Measurements from ENCODE around the gene SNX5.
A peak's percentile ranks its signal among the peaks of the same experiment; 100 is the strongest.

The SNX5 gene

DNA sequence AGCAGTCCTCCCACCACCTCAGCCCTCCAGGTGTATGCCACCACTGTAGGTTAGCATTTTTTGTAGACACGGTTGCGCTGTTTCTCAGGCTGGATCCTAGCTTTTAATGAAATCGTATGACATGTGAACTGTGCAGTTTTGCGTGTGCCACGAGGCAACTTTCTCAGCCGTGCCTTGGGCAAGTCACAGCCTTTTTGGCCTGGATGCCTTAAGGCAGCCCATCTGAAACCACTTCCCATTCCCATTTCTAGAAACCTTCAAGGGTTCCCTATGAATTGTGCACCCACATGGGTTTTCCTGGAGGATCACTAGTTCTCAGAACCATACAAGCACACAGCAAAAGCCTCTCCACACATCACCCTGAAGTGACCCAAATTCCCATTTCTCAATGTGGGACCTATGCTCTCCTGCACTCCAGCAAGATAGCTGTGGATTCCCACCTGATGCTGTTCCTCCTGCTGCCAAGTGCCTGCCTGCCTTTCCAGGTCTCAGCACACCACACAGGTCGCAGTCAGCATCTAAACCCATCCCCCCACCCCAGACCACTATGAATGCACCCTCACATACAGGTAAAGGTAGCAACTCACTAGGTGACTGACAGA lies 28.9 kb downstream of the SNX5 start:
- no peak for DNase-seq

DNA sequence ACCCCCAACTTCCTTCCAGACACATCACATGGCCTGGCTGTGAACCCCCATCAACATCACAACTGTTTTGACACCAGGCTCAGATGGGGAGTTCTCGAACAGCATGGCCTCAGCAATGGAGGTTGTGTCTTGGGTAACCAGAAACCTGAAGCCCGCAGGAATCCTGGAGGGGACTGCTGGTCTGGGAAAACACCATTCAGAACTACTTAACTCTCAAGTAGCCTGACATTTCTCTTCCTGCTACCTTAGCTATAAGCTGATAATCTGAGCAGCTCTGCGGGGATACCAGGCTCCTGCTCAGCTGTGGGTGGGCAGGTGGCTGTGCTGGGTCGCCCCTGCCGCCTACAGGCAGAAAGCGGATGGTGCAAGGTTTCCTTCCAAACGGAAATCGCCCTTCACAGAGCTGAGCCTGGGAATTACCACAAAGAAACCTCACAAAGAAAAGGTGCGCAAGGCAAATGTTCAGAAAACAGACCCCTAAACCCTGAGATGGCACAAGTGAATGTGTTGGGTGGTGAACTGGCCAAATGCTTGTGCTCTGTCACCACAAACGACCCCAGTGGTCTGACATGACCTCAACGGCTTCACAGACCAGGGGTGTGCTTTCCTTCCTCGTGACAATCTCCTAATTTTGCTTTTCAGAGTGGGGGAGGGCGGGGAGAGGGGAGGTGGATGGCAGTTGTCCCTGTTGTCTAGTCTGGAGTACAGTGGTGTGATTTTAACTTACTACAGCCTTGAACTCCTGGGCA lies 29.5 kb downstream of the SNX5 start:
- peak in 1 of 4 experiments; percentile 31 for DNase-seq

DNA sequence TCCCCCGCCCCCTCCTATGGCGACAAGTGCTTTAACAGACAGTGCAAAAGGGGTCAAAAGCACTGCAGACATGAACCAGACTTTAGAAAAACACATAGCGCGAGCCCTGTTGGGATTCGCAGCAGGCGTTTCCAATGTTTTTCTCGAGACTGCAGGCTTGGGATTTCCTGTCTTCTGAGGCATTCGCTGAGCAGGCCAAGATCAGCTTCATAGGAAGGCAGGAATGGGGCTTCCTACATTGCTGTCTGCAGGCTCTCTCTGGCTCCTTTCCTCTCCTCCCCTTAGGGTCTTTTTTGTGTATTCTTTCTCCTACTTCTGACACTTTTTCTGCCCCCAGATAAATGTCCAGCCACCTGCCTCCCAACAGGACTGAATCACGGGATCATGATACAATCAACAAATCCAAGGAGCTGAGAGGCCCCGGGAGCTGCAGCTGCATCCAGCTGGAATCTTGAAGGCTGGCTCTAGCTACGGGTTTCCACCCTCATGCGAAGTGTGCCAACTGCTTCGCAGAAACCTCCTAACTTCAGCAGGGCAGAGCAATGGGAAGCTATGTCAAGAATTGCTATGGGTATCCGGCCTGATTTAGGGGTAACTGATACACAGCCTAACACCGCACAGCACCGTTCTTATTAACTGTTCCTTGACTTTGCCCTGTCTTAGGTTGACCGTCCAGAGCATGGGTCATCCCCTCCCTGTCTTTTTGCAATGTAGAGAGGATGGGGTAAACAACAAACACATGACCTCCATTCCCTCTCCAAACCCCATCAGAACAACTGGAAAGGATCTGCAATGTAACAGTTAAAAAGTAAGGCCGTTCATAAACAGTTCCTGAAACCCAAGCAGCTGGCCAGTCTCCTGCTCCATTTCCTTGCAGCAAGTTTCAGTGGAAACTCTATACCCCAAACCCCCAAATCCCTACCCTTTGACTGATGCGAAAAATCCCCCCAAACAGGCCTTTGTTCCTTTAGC lies 31.5 kb downstream of the SNX5 start:
- no peak for DNase-seq

DNA sequence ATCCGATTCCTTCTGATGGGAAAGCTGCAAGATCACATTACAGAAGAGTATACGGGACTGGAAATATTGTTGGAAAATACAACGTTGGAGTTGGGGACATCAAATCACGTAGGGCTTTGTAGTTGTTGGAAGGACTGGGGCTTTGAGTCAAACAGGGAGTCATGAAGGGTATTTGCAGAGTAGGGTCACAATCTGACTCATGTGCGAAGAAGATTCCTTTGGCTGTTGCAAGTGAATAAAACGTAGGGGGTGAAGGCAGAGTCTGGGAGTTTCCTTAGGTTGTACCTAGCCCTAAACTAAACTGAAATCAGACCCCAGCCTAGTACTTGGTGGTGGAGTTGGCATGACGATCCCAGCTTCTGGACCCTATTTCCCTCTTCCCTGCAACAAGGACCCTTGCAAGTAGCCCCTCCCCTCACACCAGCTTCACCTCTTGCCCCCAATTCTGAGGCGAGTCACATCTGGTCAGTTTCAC lies 32.3 kb downstream of the SNX5 start:
- no peak for DNase-seq

GRCh38 chr20:17935761-17936160 lies 32.8 kb downstream of the SNX5 start:
- DNase-seq = no peak

DNA sequence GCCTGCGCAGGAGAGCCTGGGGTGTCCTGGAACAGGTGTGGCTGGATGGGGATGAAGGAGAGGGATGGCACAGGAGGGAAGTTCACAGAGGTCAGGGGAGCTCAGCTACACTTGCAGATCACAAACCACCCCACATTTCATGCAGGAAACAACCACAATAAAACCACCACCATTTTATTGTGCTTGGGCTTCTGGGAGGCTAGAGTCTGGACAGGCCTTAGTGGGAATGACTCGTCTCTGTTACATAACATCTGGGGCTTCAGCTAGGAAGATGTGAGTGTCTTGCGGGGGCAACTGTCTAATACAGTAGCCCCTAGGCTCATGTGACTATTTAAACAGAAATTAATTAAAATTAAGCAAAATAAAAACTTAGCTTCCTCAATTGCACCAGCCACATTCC lies 33.4 kb downstream of the SNX5 start:
- no peak for DNase-seq

- no peak for DNase-seq
These were observed 34.3 kb downstream of the SNX5 start for GRCh38 chr20:17934141-17934862.

DNA sequence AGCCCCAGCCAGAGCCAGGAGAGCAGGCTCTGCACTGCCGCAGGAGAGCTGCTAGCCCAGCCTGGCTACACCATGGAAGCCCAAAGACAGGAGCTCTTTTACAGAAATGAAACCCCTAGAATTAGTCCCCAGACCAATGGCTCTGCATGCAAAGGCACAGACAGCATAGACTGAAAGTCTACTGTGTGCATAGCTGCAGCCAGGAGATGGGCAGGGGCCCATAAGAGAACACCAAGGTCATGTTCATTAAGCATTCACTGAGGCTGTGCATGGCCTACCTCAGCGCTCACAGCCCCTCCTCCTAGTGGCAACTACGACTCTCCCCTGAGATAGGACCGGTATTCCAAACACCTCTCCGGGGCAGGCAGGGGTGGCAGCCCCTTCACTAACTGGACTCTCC lies 34.9 kb downstream of the SNX5 start:
- DNase-seq = no peak

DNA sequence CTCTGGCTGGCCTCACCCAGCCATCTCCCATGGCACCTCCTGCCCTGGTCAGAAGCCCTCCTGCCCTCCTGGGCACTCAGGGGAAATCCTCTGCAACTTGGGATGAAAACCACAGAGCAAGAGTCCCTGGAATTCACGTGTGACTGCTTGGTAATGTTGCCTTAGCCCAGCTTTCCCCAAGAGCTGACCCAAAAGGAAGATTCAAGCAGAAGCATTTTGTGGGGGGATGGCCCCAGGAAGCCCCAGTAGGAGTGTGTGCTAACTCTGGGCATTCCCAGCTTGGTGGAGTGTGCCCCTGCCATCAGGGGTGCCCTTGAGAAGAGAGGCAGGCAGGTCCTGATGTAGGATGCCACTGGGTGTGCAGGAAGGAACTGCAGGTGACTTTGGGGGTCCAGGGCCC lies 35.5 kb downstream of the SNX5 start:
- DNase-seq = no peak

- no peak for DNase-seq
These were observed 36.2 kb downstream of the SNX5 start for GRCh38 chr20:17932396-17932795.

DNA sequence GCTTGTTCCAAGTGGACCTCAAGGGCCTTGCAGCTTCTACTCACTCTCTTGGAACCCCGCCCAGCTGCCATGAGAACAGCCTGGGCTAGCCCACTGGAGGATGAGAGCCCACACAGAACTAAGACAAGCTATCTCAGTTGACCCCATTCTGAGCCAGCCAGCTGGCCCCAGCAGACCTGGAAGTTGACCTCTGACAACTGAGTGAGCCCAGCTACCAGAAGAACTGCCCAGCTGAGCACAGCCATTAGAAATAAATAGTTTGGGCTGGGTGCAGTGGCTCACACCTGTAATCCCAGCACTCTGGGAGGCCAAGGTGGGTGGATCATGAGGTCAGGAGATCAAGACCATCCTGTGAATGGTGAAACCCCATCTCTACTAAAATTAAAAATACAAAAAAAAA lies 37.1 kb downstream of the SNX5 start:
- DNase-seq = no peak

DNA sequence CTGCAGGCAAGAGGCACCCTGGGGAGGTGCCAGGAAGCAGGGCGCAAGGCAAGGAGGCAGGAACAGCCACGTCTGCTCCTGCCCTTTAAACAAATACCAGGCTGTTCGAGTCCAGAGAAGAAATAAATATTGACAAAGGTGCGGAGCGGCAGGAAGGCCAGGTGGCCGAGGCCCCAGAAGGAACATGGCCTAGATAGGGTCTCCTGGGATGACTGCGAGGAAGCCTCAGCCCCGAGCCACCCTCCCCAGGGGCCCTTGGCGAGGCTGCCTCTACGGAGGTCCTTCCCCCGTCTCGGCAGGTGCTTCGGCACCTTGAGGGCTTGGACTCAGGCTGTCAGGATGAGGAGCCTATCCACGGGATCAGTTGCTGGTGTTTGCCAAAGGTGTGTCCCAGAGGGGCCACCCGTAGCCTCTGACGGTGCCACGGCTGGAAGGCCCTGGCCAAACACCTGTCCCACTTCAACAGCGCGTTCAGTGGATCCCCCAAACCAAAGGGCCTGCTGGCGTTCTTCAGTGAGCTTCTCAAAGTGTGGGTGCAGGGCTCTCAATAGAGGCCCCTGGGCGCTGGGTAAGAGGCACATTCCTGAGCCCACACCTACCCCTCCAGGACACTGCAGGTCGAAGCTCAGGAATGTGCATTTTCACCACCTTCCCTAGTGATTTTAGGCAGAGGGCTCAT lies 39.8 kb downstream of the SNX5 start:
- DNase-seq = no peak

GRCh38 chr20:17928211-17928611 lies 40.4 kb downstream of the SNX5 start:
- DNase-seq = no peak

- no peak for DNase-seq
These were observed 42.7 kb downstream of the SNX5 start for GRCh38 chr20:17925940-17926300.

- no peak for DNase-seq
These were observed 43.3 kb downstream of the SNX5 start for GRCh38 chr20:17925141-17925939.

DNA sequence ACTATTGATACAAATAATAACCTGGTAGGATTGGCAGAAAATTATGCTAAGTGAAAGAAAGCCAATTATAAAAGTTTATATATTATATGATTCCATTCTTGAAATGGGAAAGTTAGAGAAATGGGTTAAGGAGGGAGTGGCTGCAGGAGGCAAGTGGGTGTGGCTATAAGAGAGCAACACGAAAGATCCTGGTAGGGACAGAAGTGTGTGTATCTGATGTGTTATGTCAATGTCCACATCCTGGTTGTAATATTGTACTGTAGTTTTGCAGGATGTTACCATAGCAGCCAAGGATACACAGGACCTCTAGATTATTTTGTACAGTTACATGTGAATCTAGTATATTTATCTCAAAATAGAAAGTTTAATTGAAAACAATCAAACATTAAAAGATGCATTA lies 46.8 kb downstream of the SNX5 start:
- DNase-seq = no peak

GRCh38 chr20:17919149-17919548 lies 49.4 kb downstream of the SNX5 start:
- DNase-seq = no peak

DNA sequence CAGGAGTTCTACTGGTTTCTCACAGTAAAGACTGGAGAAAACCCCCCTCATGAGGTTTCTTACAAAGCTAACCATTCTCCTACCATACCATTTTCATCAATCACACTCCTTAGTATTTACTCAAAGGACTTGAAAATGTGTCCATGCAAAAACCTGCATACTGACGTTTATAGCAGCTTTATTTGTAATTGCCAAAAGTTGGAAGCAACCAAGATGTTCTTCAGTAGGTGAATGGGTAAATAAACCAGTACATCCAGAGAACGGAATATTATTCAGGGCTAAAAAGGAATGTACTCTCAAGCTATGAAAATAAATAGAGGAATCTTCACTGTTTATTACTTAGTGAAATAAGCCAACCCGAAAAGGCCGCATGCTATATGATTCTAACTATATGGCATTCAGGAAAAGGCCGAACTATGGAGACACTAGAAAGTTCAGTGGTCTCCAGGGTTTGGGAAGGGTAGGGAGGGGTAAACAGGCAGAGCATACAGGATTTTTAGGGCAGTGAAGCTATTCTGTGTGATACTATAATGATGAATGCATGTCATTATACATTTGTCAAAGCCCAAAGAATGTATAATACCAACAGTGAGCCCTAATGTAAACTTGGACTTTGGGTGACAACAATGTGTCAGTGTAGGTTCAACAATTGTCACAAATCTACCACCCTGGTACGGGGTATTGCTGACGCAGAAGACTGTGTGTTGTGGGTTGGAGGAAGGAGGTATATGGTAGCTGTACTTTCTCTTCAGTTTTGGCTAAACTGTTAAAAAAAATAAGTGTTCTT lies 50.6 kb downstream of the SNX5 start:
- no peak for DNase-seq

DNA sequence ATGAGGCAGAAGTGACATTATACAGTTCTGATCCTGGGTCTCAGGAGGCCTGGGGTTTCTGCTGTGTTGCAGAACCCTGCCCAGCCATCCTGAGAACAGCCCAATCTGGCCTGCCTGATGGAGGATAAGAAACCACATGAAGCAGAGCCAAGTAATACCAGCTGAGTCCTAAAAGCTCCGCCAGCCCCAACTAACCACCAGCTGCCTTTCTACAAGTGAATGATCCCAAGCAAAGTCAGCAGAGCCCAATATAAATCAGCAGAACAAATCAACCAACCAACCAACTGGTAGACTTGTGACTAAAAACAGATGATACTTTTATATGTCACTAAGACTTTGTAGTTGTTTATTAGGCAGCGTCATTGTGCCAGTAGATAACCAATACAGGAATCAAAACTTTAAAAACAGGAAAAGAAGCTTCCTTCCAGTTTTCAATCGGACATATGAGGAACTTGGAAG lies 52.1 kb downstream of the SNX5 start:
- DNase-seq = no peak

DNA sequence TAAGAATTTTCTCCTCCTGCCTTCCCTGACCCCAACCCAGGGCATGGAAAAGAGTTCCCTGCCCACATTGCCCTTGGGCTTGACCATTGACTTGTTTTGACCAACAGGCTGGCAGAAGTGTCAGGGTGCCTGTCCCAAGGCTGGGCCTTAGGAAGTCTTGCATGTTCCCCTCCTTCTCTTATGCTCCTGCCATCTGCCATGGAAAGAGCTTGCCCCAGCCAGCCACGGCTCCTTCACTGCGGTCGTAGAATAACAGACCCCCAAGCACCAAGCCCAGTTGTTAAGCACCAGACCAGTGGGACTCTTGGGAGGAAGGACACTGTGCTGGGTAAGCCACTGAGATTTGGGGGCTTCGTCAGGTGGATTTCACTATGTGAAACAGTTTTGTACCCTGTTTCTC lies 53.6 kb downstream of the SNX5 start:
- no peak for DNase-seq

DNA sequence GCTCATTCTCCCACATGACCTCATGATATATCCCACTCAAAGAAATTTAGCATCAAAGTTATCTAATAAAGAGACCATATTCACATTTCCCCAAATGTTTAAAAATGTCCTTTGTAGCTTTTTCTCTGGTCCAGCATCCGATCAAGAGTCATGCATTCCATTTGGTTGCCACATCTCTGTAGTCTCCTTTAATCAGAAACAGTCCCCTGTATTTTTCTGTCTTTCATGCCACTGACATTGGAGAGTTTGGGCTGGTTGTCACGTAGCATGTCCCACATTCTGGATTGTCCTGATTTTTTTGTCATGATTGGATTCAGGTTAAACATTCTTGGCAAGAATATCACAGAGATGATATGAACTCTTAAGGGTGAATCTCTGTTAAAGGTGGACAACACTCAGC lies 55.7 kb downstream of the SNX5 start:
- DNase-seq = no peak

Data from activated naive CD4-positive, alpha-beta T cell (primary cell).